Epithelial cell of esophagus (primary cell): ENCODE results near the gene HCK.

Experiments used
- DNase-seq: peaks from one replicate; pipeline ENCODE4 v3.0.0; 2010; ENCODE audit warnings: low read depth
- H3K4me3 ChIP-seq: 2 replicates; pipeline ENCODE4 v1.5.1; 2011; ENCODE audit warnings: mild to moderate bottlenecking, low read length, control low read depth
- CTCF ChIP-seq: IDR thresholded peaks from 2 replicates; pipeline ENCODE4 v1.5.1; 2011; ENCODE audit warnings: low read depth, mild to moderate bottlenecking, low read length, control low read depth, inconsistent platforms; ENCODE audit not compliant: insufficient read depth; ENCODE audit errors: missing control alignments

HCK gene

DNA sequence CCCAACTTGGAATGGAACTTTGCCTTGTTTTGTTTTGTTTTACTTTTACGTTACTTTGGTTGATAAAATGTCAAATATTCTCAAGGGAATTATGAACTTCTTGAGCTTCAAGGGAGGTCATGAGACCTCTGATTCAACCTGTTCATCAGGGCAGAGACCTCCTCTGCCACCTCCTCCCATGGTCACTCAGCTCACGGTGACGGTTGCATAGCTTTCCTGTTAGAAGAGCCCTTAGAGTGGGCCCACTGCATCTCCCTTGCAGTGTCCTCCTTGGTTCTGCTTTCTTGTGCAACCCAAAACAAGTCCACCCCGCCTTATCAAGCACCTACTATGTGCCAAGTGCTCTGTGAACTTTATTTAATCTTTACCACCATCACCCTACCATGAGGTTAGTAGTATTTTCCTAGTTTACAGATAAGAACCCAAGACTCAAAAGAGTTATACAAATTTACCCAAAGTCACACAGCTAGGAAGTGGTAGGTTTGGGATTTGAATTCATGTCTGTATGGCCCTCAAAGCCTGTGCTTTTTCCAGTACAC lies 72.9 kb downstream of the HCK start:
- H3K4me3 ChIP-seq: no peak overlapping the region
- DNase-seq: no peak
- TF ChIP-seq CTCF: no peak

DNA sequence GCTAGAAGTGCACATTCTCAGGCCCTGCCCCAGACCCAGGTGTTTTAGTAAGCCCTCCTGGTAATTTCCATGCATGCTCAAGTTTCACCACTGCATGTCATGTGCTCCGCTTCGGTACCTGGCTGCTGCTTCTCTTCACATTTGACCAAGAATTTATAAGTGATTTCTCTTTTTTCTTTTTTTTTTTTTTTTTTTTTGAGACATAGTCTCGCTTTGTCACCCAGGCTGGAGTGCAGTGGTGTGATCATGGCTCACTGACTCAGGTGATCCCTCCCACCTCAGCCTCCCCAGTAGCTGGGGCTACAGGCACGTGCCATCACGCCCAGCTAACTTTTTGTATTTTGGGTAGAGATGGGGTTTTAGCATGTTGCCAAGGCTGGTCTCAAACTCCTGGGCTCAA lies 73.5 kb downstream of the HCK start:
- DNase-seq: no peak
- no peak overlapping the region for H3K4me3 ChIP-seq
- TF ChIP-seq CTCF: no peak

GRCh38 chr20:32126919-32127318 lies 74.9 kb downstream of the HCK start:
- TF ChIP-seq CTCF: no peak
- no peak for DNase-seq
- no peak overlapping the region for H3K4me3 ChIP-seq

DNA sequence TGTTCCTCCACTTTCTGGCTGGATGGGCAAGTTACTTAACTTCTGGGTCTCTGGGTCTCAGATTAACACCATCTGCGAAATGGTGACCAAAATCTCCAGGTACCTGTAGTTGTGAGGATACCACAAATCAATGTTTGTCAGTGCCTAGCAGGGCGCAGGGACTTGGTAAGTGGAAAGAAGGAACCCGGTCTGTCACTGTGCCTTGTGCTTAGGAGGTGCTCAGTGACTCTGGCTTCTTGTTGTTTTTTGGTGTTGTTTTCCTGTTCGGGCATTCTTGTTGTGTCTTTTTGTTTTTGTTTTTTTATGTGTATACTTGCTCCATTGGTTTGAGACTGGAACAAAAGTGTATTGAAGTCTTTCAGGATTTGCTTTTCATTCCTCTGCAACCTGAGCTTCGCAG lies 75.3 kb downstream of the HCK start:
- DNase-seq: no peak
- TF ChIP-seq CTCF: no peak

GRCh38 chr20:32128167-32128566 lies 76.1 kb downstream of the HCK start:
- TF ChIP-seq CTCF: no peak
- no peak overlapping the region for H3K4me3 ChIP-seq
- DNase-seq: no peak

More for the DNA sequence above, 75.3 kb downstream of the HCK start:
- no peak overlapping the region for H3K4me3 ChIP-seq

DNA sequence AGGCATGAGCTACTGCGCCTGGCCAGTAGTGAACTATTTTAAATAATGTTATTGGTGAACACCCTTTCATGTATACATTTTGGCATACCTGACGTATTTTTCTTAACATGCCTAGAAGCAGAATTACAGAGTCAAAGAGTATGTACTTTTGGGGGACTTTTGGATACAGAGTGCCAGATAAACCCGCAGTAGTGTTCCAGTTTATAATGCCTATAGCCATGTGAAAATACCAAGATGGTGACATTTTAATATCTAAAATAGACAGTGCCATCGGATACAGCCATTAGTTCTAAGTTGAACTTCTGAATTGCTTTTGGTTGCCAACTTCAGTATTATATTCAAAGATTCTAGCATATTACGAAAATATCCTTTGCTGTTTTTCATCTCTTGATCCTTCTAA lies 77.8 kb downstream of the HCK start:
- TF ChIP-seq CTCF: no peak
- no peak overlapping the region for H3K4me3 ChIP-seq
- no peak for DNase-seq

DNA sequence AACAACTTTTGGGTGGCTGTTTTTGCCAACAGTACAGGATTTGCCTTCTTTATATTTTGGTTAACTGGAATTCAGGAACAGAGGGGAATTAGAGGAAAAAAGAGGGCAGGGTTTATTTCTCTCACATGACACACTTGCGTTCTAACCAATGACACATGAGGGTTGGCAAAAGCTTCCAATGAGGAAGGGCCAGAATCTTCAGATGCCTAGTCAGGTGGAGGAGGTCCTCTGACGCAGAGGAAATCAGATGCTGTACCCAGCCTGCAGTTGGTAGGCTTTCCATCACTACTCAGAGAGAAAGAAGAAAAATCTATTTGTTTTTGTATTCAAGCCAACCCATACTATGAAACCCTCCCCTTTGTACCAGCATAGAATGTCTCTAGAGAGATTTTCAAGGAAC lies 78.3 kb downstream of the HCK start:
- TF ChIP-seq CTCF: no peak
- no peak overlapping the region for H3K4me3 ChIP-seq
- no peak for DNase-seq
